Bronchial epithelial cell (primary cell): ENCODE measurements around the gene SLC4A9. TPM values are rescaled to one million over a fixed set of nuclear protein-coding genes. Genes with fewer than 3 reads are reported as not detected.
A peak's percentile ranks its signal among the peaks of the same experiment; 100 is the strongest.

ENCODE experiments used
- DNase-seq: peaks from one replicate; pipeline ENCODE4 v3.0.0-alpha.2; 2010; ENCODE audit warnings: low read depth
- FAIRE-seq: peaks from 2 replicates; lab custom pipeline; 2011; peaks lifted over from hg19 to GRCh38; lab: Jason Lieb, UNC
- H3K27me3 ChIP-seq: 2 replicates; pipeline ENCODE4 v1.5.1; 2011; ENCODE audit warnings: low read length; ENCODE audit not compliant: control insufficient read depth, insufficient read depth
- H3K36me3 ChIP-seq: 2 replicates; pipeline ENCODE4 v1.5.1; 2011; ENCODE audit warnings: low read length; ENCODE audit not compliant: control insufficient read depth, insufficient read depth
- H3K4me3 ChIP-seq: 2 replicates; pipeline ENCODE4 v1.5.1; 2011; ENCODE audit warnings: mild to moderate bottlenecking, low read depth, low read length, control low read depth
- CTCF ChIP-seq: IDR thresholded peaks from 2 replicates; pipeline ENCODE4 v1.5.1; 2011; ENCODE audit warnings: mild to moderate bottlenecking, moderate library complexity, low read length, control low read depth, inconsistent platforms; ENCODE audit not compliant: insufficient read depth, severe bottlenecking
- total RNA-seq: library from RNA; depleted of rRNA; stranded (reverse); fragments of >200 nt; gene quantifications from 2 replicates; pipeline ENCODE4 v1.2.1, GENCODE V29; 2014

SLC4A9 gene
- total RNA-seq, 1 donor from 2014 or later = not detected

- Histone ChIP-seq H3K27me3 (no peaks in the 10 kb centered on the region), H3K36me3 (no peaks in the 10 kb centered on the region), H3K4me3 (no peak overlapping the region)
- FAIRE-seq (no peak), DNase-seq (peak; percentile 61)
- TF ChIP-seq CTCF = no peak
Measured at GRCh38 chr5:140324041-140324600, 35.9 kb upstream of the SLC4A9 start.

GRCh38 chr5:140324617-140325241 is 35.3 kb upstream of the SLC4A9 start:
- no peaks in the 10 kb centered on the region for H3K36me3 ChIP-seq
- DNase-seq = peak; percentile 68
- no peaks in the 10 kb centered on the region for H3K27me3 ChIP-seq
- no peak overlapping the region for H3K4me3 ChIP-seq
- TF ChIP-seq CTCF = no peak
- no peak for FAIRE-seq

GRCh38 chr5:140325486-140325885 is 34.5 kb upstream of the SLC4A9 start:
- H3K4me3 ChIP-seq = no peak overlapping the region
- DNase-seq (no peak), FAIRE-seq (no peak)
- no peaks in the 10 kb centered on the region for H3K27me3 ChIP-seq
- H3K36me3 ChIP-seq = no peaks in the 10 kb centered on the region
- no peak for TF ChIP-seq CTCF

- DNase-seq = no peak
- no peak for TF ChIP-seq CTCF
- no peaks in the 10 kb centered on the region for H3K36me3 ChIP-seq
- no peak overlapping the region for H3K4me3 ChIP-seq
- no peaks in the 10 kb centered on the region for H3K27me3 ChIP-seq
- FAIRE-seq = no peak
Measured at GRCh38 chr5:140327589-140327988, 32.4 kb upstream of the SLC4A9 start.

GRCh38 chr5:140328036-140328764 is 31.8 kb upstream of the SLC4A9 start:
- Histone ChIP-seq H3K4me3 (no peak overlapping the region), H3K27me3 (no peaks in the 10 kb centered on the region), H3K36me3 (no peaks in the 10 kb centered on the region)
- DNase-seq (no peak), FAIRE-seq (no peak)
- TF ChIP-seq CTCF = no peak
